Brain microvascular endothelial cell (primary cell): ENCODE data around the gene AHNAK2.

Experiments used
- DNase-seq: peaks from one replicate; pipeline ENCODE4 v3.0.0-alpha.2; 2020
- H3K27ac ChIP-seq: fragments of 250-450 bp; sonication (Bioruptor Pico); 2 replicates; pipeline ENCODE4 v1.5.1; 2020; ENCODE audit warnings: mild to moderate bottlenecking, moderate library complexity
- H3K27me3 ChIP-seq: fragments of 250-450 bp; sonication (Bioruptor Pico); replicated peaks from 2 replicates; pipeline ENCODE4 v1.5.1; 2020; ENCODE audit warnings: mild to moderate bottlenecking
- H3K36me3 ChIP-seq: fragments of 250-450 bp; sonication (Bioruptor Pico); replicated peaks from 2 replicates; pipeline ENCODE4 v1.5.1; 2020; ENCODE audit warnings: mild to moderate bottlenecking
- H3K4me3 ChIP-seq: 2 replicates; pipeline ENCODE4 v1.5.1; 2011; ENCODE audit warnings: low read depth, mild to moderate bottlenecking, control low read depth, low read length, moderate library complexity
- CTCF ChIP-seq: IDR thresholded peaks from 2 replicates; pipeline ENCODE4 v1.5.1; 2011; ENCODE audit warnings: low read depth, mild to moderate bottlenecking, moderate library complexity, low read length, control low read depth, inconsistent platforms; ENCODE audit errors: missing control alignments
- in situ Hi-C: cut with HindIII; loops from 2 replicates; pipeline ENCODE4 v1.10.0; 2017; ENCODE audit warnings: low sequenced_read_pairs, low pct_ligation_motif_present

Gene AHNAK2

GRCh38 chr14:105010106-105010505, 31.9 kb upstream of the AHNAK2 start:
- Histone ChIP-seq H3K27me3 (no peaks in the 10 kb centered on the region), H3K4me3 (no peak overlapping the region), H3K27ac (no peak overlapping the region), H3K36me3 (peaks cover 27% of the 10 kb centered on the region)
- in situ Hi-C loops: no loop called here
- no peak for DNase-seq
- TF ChIP-seq CTCF: no peak

- H3K4me3 ChIP-seq: no peak overlapping the region
- TF ChIP-seq CTCF: no peak
- in situ Hi-C loops: no loop called here
- no peaks in the 10 kb centered on the region for H3K27me3 ChIP-seq
- no peak for DNase-seq
- H3K36me3 ChIP-seq: peaks cover 27% of the 10 kb centered on the region
- no peak overlapping the region for H3K27ac ChIP-seq
These were observed 29.6 kb upstream of the AHNAK2 start for GRCh38 chr14:105007593-105008264.

- no peak for TF ChIP-seq CTCF
- in situ Hi-C loops: no loop called here
- Histone ChIP-seq H3K36me3 (peaks cover 27% of the 10 kb centered on the region), H3K27me3 (no peaks in the 10 kb centered on the region), H3K27ac (no peak overlapping the region), H3K4me3 (no peak overlapping the region)
- no peak for DNase-seq
These were observed 28.8 kb upstream of the AHNAK2 start for GRCh38 chr14:105006831-105007592.

- H3K27me3 ChIP-seq: no peaks in the 10 kb centered on the region
- H3K27ac ChIP-seq: no peak overlapping the region
These were observed 28.0 kb upstream of the AHNAK2 start for GRCh38 chr14:105005929-105006830.

More at GRCh38 chr14:105005929-105006830, 28.0 kb upstream of the AHNAK2 start:
- no peak overlapping the region for H3K4me3 ChIP-seq
- in situ Hi-C loops: no loop called here
- H3K36me3 ChIP-seq: peaks cover 23% of the 10 kb centered on the region
- DNase-seq: no peak
- no peak for TF ChIP-seq CTCF
